Measurements from ENCODE around the gene SLC27A5. TPM values are rescaled to one million over a fixed set of nuclear protein-coding genes. Genes with fewer than 3 reads are reported as not detected.
A peak's percentile ranks its signal among the peaks of the same experiment; 100 is the strongest.

The SLC27A5 gene
- total RNA-seq, 1 experiment from 2014 or later = 17.1 TPM

GRCh38 chr19:58549664-58550361, 38.0 kb upstream of the SLC27A5 start:
- Mint-ChIP-seq H3K27me3 (ENCODE audit: low read depth) (no peaks in the 10 kb centered on the region; the same call in 1 of the 2 replicates), H3K9me3 (no peaks in the 10 kb centered on the region; a peak in 1 of 5 replicates), H3K36me3 (ENCODE audit: insufficient read depth in 1 of 3, low read depth in 3 of 3) (peaks cover 59 to 87% (median 81%) of the 10 kb centered on the region in 3 experiments), H3K4me1 (peaks cover 26 to 27% of the 10 kb centered on the region in 2 experiments), H3K27ac (peak overlapping the region in 1 of 3 experiments; percentile 64; a peak in 3 of 7 replicates), H3K4me3 (peak overlapping the region in 1 of 2 experiments; percentile 40; a peak in 1 of 5 replicates)
- no peak overlapping the region for H3K18ac ChIP-seq (ENCODE audit: insufficient read length, low read depth, low read length)
- no CpG with 5 or more reads among the region's 11 CpGs for WGBS (ENCODE audit: extremely low coverage, insufficient read length, low lambda C conversion rate)
- H4K20me1 ChIP-seq (ENCODE audit: control insufficient read depth, insufficient read depth, insufficient read length) = peaks cover 7% of the 10 kb centered on the region
- no peak for TF ChIP-seq CTCF (conservative IDR thresholded peaks at IDR 0.05)
- no peak overlapping the region for H4K91ac ChIP-seq (ENCODE audit: insufficient read length, low read depth, low read length)
- no peak overlapping the region for H3K56ac ChIP-seq (ENCODE audit: insufficient read length, low read depth, low read length)
- no peak overlapping the region for H2AFZ ChIP-seq (ENCODE audit: low read length)
- no peaks in the 10 kb centered on the region for H3K27me3 ChIP-seq (ENCODE audit: insufficient read depth, low read length)
- no peak overlapping the region for H2BK15ac ChIP-seq (ENCODE audit: low read depth, low read length)
- H3K23me2 ChIP-seq (ENCODE audit: insufficient read length, low read depth, low read length, poor library complexity, severe bottlenecking) = peaks cover 23% of the 10 kb centered on the region
- no peak overlapping the region for H2BK12ac ChIP-seq (ENCODE audit: insufficient read length, low read depth, low read length)
- no peak for DNase-seq
- H3K4ac ChIP-seq (ENCODE audit: low read depth, low read length) = no peak overlapping the region
- H2BK120ac ChIP-seq (ENCODE audit: low read depth, low read length, poor library complexity, severe bottlenecking) = no peak overlapping the region
- H3K27ac ChIP-seq (ENCODE audit: insufficient read length, low read depth, low read length) = no peak overlapping the region
- peaks cover 4% of the 10 kb centered on the region; the same call in 1 of the 2 replicates for H3K4me1 ChIP-seq (ENCODE audit: insufficient read depth, low read length)
- no peak overlapping the region for H3K9ac ChIP-seq (ENCODE audit: extremely low read depth, insufficient read length, low read length)
- H4K5ac ChIP-seq (ENCODE audit: insufficient read length, low read depth, low read length) = no peak overlapping the region
- no peak overlapping the region for H3K23ac ChIP-seq (ENCODE audit: insufficient read length, low read depth, low read length)
- H3K14ac ChIP-seq (ENCODE audit: insufficient read depth, low read length) = no peak overlapping the region
- H3K79me2 ChIP-seq (ENCODE audit: insufficient read depth, low read length) = peaks cover 25% of the 10 kb centered on the region
- no peak overlapping the region for H2BK20ac ChIP-seq (ENCODE audit: low read depth, low read length, poor library complexity, severe bottlenecking)
- H3K79me1 ChIP-seq (ENCODE audit: insufficient read depth, low read depth, low read length, poor library complexity, severe bottlenecking) = peaks cover 14% of the 10 kb centered on the region
- H2BK5ac ChIP-seq (ENCODE audit: insufficient read length, low read length) = no peak overlapping the region
- no peak overlapping the region for H4K8ac ChIP-seq (replicated peaks; ENCODE audit: insufficient read length, low read depth, low read length)
- no peak overlapping the region for H2AK5ac ChIP-seq (ENCODE audit: insufficient read length, low read length)
- H3T11ph ChIP-seq (ENCODE audit: low read length) = no peak overlapping the region
- H3K4me2 ChIP-seq (ENCODE audit: insufficient read depth, insufficient read length, low read length) = no peak overlapping the region
- no peaks in the 10 kb centered on the region for H3K9me3 ChIP-seq (ENCODE audit: control insufficient read depth, low read depth, low read length)
